ENCODE results near the gene CACNB4.

GRCh38 chr2:152056418-152056817 is 42.4 kb downstream of the CACNB4 start:
- no peak for TF ChIP-seq CTCF (IDR thresholded peaks at IDR 0.05; ENCODE audit: low read length)
- TF ChIP-seq EZH2 (IDR thresholded peaks at IDR 0.05; ENCODE audit: borderline replicate concordance, low read length): no peak
